OCI-LY7 (cell line): ENCODE measurements around the gene MYRIP. TPM values are rescaled to one million over a fixed set of nuclear protein-coding genes. Genes with fewer than 3 reads are reported as not detected.

Source experiments
- BruUV-seq: library from RNA; stranded (reverse); fragments of 400-500 nt; replicated peaks from 2 replicates; lab custom pipeline; 2021; lab: Mats Ljungman, UMichigan
- CTCF ChIA-PET: fragments of 300-600 bp; sonication (Branson Sonifier 250); formaldehyde crosslinking; loops from one replicate; lab custom pipeline; 2022; ENCODE audit warnings: antibody characterized with exemption; ENCODE audit not compliant: unreplicated experiment; lab: Charles Lee
- POLR2A ChIA-PET: fragments of 300-600 bp; sonication (Branson Sonifier 250); formaldehyde crosslinking; loops from one replicate; lab custom pipeline; 2022; ENCODE audit warnings: antibody characterized with exemption; lab: Charles Lee
- DNase-seq: peaks from one replicate; pipeline ENCODE4 v3.0.0-alpha.2; 2015; ENCODE audit warnings: low spot score
- H2AFZ ChIP-seq: fragments of 200-600 bp; sonication (generic), shearing (Covaris generic); 2 replicates; pipeline ENCODE4 v1.6.1; 2014; ENCODE audit warnings: mild to moderate bottlenecking, antibody characterized with exemption, low read length, moderate library complexity
- H3K27ac ChIP-seq: fragments of 200-600 bp; sonication (generic); 2 replicates; pipeline ENCODE4 v1.5.1; 2014; ENCODE audit warnings: mixed run types, low read depth, mild to moderate bottlenecking, moderate library complexity, low read length, inconsistent platforms; ENCODE audit not compliant: poor library complexity, severe bottlenecking
- H3K36me3 ChIP-seq: fragments of 200-600 bp; sonication (generic); 2 replicates; pipeline ENCODE4 v1.6.1; 2014; ENCODE audit warnings: mild to moderate bottlenecking, antibody characterized with exemption, low read length, moderate library complexity, mixed read lengths; ENCODE audit not compliant: insufficient read depth
- H3K4me1 ChIP-seq: fragments of 200-600 bp; sonication (generic); 2 replicates; pipeline ENCODE4 v1.5.1; 2014; ENCODE audit warnings: mild to moderate bottlenecking, low read length; ENCODE audit not compliant: insufficient read depth, poor library complexity, severe bottlenecking
- H3K4me2 ChIP-seq: fragments of 200-600 bp; sonication (generic); 2 replicates; pipeline ENCODE4 v1.6.1; 2014; ENCODE audit warnings: mild to moderate bottlenecking, low read length
- H3K4me3 ChIP-seq: fragments of 200-600 bp; sonication (generic); 2 replicates; pipeline ENCODE4 v1.5.1; 2014; ENCODE audit warnings: mild to moderate bottlenecking, low read depth, low read length; ENCODE audit not compliant: poor library complexity, severe bottlenecking
- H3K79me2 ChIP-seq: fragments of 200-600 bp; sonication (generic); 2 replicates; pipeline ENCODE4 v1.6.1; 2016; ENCODE audit warnings: low read depth, mild to moderate bottlenecking, low read length, moderate library complexity, mixed read lengths; ENCODE audit not compliant: insufficient read depth
- H3K9me2 ChIP-seq: fragments of 200-600 bp; sonication (generic); 2 replicates; pipeline ENCODE4 v1.6.1; 2016; ENCODE audit warnings: mild to moderate bottlenecking, low read length, mixed read lengths; ENCODE audit not compliant: insufficient read depth
- H3K9me3 ChIP-seq: fragments of 200-600 bp; sonication (generic); 2 replicates; pipeline ENCODE4 v1.6.1; 2014; ENCODE audit warnings: mild to moderate bottlenecking, mixed run types, low read length, mixed read lengths
- H4K20me1 ChIP-seq: fragments of 200-600 bp; sonication (generic); 2 replicates; pipeline ENCODE4 v1.6.1; 2014; ENCODE audit warnings: mild to moderate bottlenecking, antibody characterized with exemption, low read length, moderate library complexity, mixed read lengths; ENCODE audit not compliant: insufficient read depth
- CTCF ChIP-seq: fragments of 200-600 bp; sonication (generic); conservative IDR thresholded peaks from 2 replicates; pipeline ENCODE4 v1.5.1; 2014; ENCODE audit warnings: mild to moderate bottlenecking, antibody characterized with exemption, low read length, moderate library complexity, mixed read lengths
- EZH2phosphoT487 ChIP-seq: fragments of 200-600 bp; sonication (generic); IDR thresholded peaks from 2 replicates; pipeline ENCODE4 v1.6.1; 2018; ENCODE audit warnings: low read depth, borderline replicate concordance, mild to moderate bottlenecking, mixed run types, antibody characterized with exemption, low read length, moderate library complexity, mixed read lengths
- intact Hi-C: fragments of 100-400 bp; cut with micrococcal nuclease; formaldehyde crosslinking; loops from one replicate; pipeline ENCODE4 v1.10.0; 2022; ENCODE audit not compliant: unreplicated experiment
- total RNA-seq, 2 experiments: library from RNA; depleted of rRNA in 1 of 2; stranded (reverse); fragments of >200 nt in 1 of 2; shearing (Covaris generic) in 1 of 2; gene quantifications; 2 replicates each; pipeline ENCODE4 v1.2.3, GENCODE V29; 2014 to 2022

Gene MYRIP
- total RNA-seq, 2 experiments from 2014 or later, result not detected

DNA sequence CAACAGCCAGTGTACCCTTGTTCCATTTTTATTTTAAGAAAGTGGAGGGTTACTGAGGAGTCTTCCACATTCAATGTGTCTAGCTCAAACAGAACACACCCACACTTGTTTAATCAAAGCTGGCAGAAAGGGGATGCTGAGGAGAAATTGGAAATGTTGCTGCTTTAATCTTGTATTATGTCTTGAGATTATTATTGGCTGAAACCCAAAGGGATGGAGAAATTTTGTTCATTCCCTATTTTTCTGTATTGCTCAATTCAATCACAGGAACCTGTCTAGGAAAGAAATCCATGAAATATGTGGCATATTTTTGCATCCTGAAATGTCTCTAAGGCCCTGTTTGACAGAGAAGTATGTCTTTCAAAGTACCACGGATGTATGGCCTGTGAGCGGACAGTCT lies 238.0 kb downstream of the MYRIP start:
- Histone ChIP-seq H3K4me1 (no peaks in the 10 kb centered on the region), H3K9me3 (no peaks in the 10 kb centered on the region), H3K79me2 (no peaks in the 10 kb centered on the region), H3K4me2 (no peak overlapping the region), H2AFZ (no peak overlapping the region), H3K9me2 (no peaks in the 10 kb centered on the region), H3K27ac (no peak overlapping the region), H3K36me3 (no peaks in the 10 kb centered on the region), H4K20me1 (no peaks in the 10 kb centered on the region), H3K4me3 (no peak overlapping the region)
- CTCF ChIA-PET, result no interaction called here
- BruUV-seq, result no TSS peak
- intact Hi-C loops, result no loop called here
- POLR2A ChIA-PET, result no interaction called here
- TF ChIP-seq CTCF (no peak), EZH2phosphoT487 (no peak)
- DNase-seq, result no peak

- Histone ChIP-seq H4K20me1 (no peaks in the 10 kb centered on the region), H3K9me3 (no peaks in the 10 kb centered on the region), H3K9me2 (no peaks in the 10 kb centered on the region), H3K27ac (no peak overlapping the region), H3K79me2 (no peaks in the 10 kb centered on the region), H3K4me1 (no peaks in the 10 kb centered on the region), H2AFZ (no peak overlapping the region), H3K4me3 (no peak overlapping the region), H3K36me3 (no peaks in the 10 kb centered on the region), H3K4me2 (no peak overlapping the region)
- DNase-seq, result no peak
- intact Hi-C loops, result no loop called here
- TF ChIP-seq EZH2phosphoT487 (no peak), CTCF (no peak)
- BruUV-seq, result no TSS peak
- ChIA-PET CTCF (no interaction called here), POLR2A (interaction anchor here (0.6 kb wide), 1 partner anchor 316 kb away, joined by 3 read pairs; no protein-coding TSS in a partner anchor)
Observed at GRCh38 chr3:40053663-40054062, 244.3 kb downstream of the MYRIP start.

DNA sequence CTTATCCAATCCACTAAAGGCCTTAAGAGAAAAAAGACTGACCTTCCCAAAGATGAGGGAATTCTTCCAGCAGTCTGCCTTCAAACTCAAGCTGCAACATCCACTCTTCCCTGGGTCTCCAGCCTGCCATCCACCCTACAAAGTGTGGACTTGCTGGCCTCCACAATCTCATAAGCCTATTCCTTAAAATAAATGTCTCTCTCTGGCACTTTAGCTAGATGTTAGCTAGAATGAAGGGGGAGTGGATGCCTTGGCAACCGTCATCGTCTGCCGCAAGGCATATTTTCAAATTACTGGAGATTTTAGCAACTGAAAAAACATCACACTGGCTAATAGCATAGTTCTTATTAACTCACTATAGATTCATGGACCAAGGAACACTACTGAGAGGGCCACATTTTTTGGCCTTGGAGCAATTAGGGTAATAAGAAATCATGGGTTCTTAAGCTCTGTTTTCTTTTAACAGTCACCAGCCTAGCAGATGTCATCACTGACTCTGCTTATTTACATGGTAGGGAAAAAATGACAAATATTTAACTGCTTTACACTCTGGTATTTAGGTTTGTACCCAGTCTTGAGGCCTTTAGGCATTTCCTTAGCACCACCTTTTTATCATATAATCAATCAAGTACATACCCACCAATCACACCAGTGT lies 245.3 kb downstream of the MYRIP start:
- H3K4me2 ChIP-seq, result no peak overlapping the region
- no peaks in the 10 kb centered on the region for H3K9me2 ChIP-seq
- no peaks in the 10 kb centered on the region for H3K9me3 ChIP-seq
- H3K36me3 ChIP-seq, result no peaks in the 10 kb centered on the region
- DNase-seq, result no peak
- H2AFZ ChIP-seq, result no peak overlapping the region
- intact Hi-C loops, result no loop called here
- H3K27ac ChIP-seq, result no peak overlapping the region
- H3K79me2 ChIP-seq, result no peaks in the 10 kb centered on the region
- H3K4me1 ChIP-seq, result no peaks in the 10 kb centered on the region
- BruUV-seq, result no TSS peak
- ChIA-PET CTCF (no interaction called here), POLR2A (no interaction called here)
- no peaks in the 10 kb centered on the region for H4K20me1 ChIP-seq
- H3K4me3 ChIP-seq, result no peak overlapping the region
- no peak for TF ChIP-seq CTCF
- TF ChIP-seq EZH2phosphoT487, result no peak
